ENCODE data around the gene BSDC1.

- no peak for TF ChIP-seq ZNF274 (IDR thresholded peaks at IDR 0.05; ENCODE audit: low read depth, low read length)
- no peak for TF ChIP-seq YY1 (IDR thresholded peaks at IDR 0.05; ENCODE audit: insufficient read depth, insufficient read length)
Observed at GRCh38 chr1:32334864-32335534, 59.2 kb downstream of the BSDC1 start.
